ENCODE data around the gene ATP11A.

GRCh38 chr13:112702986-112703379 is 13.1 kb downstream of the ATP11A start:
- TF ChIP-seq CTCF (IDR thresholded peaks at IDR 0.05) (no peak), POLR2A (IDR thresholded peaks at IDR 0.05) (no peak)
